MCF 10A (cell line): ENCODE measurements around the gene MEPCE. TPM values are rescaled to one million over a fixed set of nuclear protein-coding genes. Genes with fewer than 3 reads are reported as not detected.

ENCODE experiments used
- BruUV-seq: library from RNA; stranded (reverse); fragments of 400-500 nt; replicated peaks from 2 replicates; lab custom pipeline; 2021; lab: Mats Ljungman, UMichigan
- CTCF ChIA-PET: fragments of 300-600 bp; sonication (Branson Sonifier 250); formaldehyde crosslinking; extraction: SDS; loops from one replicate; lab custom pipeline; 2021; ENCODE audit warnings: antibody characterized with exemption, inconsistent platforms; lab: Yijun Ruan, JAX
- POLR2A ChIA-PET: fragments of 300-600, 350-650 bp; sonication (Branson Sonifier 250); formaldehyde crosslinking; extraction: SDS; loops from one replicate; lab custom pipeline; 2020; ENCODE audit warnings: antibody characterized with exemption, inconsistent platforms; lab: Yijun Ruan, JAX
- DNase-seq: peaks from one replicate; pipeline ENCODE4 v3.0.0-alpha.2; 2018; ENCODE audit not compliant: unreplicated experiment
- H3K27ac Mint-ChIP-seq: one replicate; pipeline ENCODE4 v1.8.0; 2022; ENCODE audit warnings: mild to moderate bottlenecking, low read depth, mixed read lengths; ENCODE audit not compliant: unreplicated experiment
- H3K27me3 Mint-ChIP-seq: one replicate; pipeline ENCODE4 v1.8.0; 2022; ENCODE audit warnings: mixed read lengths; ENCODE audit not compliant: insufficient read depth, unreplicated experiment
- H3K36me3 Mint-ChIP-seq: one replicate; pipeline ENCODE4 v1.8.0; 2022; ENCODE audit warnings: mild to moderate bottlenecking, moderate library complexity, mixed read lengths; ENCODE audit not compliant: insufficient read depth, unreplicated experiment
- H3K4me1 Mint-ChIP-seq: one replicate; pipeline ENCODE4 v1.8.0; 2022; ENCODE audit warnings: mixed read lengths; ENCODE audit not compliant: insufficient read depth, unreplicated experiment
- H3K4me3 Mint-ChIP-seq: one replicate; pipeline ENCODE4 v1.8.0; 2022; ENCODE audit warnings: mild to moderate bottlenecking, moderate library complexity, mixed read lengths; ENCODE audit not compliant: unreplicated experiment
- H3K9me3 Mint-ChIP-seq: one replicate; pipeline ENCODE4 v1.8.0; 2022; ENCODE audit warnings: mixed read lengths; ENCODE audit not compliant: unreplicated experiment
- intact Hi-C: fragments of 100-400 bp; cut with micrococcal nuclease; formaldehyde crosslinking; loops from 2 replicates; pipeline ENCODE4 v1.14.1; 2022
- total RNA-seq: library from RNA; stranded (reverse); gene quantifications from 2 replicates; pipeline ENCODE4 v1.2.3, GENCODE V29; 2022
- TF ChIP-seq, protein P1 (sequence below): fragments of 200-600 bp; IDR thresholded peaks from one replicate; pipeline ENCODE4 v1.8.0; 2022; ENCODE audit warnings: antibody characterized with exemption, mild to moderate bottlenecking; ENCODE audit not compliant: unreplicated experiment

The MEPCE gene
- total RNA-seq, 1 experiment from 2014 or later = 59.9 TPM

DNA sequence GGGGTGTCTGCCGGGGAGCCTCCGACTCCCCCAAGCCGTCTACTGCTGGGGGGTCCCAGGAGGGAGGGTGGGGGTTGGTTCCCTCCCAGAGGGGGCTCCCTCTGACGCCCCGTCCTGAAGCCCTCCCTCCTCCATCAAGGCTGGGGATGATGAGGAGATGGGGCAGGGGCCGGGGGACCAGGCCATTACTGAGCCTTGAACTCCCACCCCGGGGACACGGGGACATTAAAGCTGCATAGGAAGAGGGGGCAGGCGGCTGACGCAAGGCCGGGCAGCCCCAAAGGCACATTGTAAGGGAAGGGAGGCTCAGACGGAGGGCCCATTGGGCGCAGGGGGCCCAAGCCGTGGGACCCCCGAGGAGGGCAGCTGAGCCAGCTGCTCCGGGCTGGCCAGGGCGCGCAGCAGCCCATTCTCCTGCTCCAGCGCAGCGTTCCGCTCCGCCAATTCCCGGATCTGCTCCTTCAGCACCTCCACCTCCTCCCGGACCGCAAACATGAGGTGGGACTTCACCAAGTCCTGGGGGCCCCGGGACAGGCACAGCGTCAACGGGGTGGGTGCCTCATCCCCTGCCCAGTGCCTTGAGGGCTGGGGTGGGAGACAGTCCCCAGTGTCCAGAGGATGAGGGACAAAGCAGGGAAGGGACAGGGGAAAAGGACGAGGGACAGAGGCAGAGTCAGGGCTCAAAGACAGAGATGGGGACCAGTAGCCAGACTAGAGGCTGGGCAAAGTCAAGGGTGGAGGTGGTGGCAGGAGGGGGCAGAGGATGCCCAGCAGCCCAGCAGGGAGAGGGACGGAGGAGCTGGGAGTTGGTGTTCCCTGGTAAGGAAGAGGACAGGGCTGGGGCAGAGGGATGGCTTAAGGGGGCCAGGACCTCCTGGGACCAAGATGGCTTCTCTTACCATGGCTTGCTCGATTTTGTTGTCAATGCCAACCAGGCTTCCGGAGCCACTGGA is 37.3 kb downstream of the MEPCE start:
- intact Hi-C loops = loop anchor here (5.0 kb wide), 1 partner anchor 225 kb away; the partner anchor contains the start of gene GIGYF1
- ChIA-PET CTCF (interaction anchor here (4.2 kb wide), 1 partner anchor 91 kb away, joined by 95 read pairs; no protein-coding TSS in a partner anchor), POLR2A (no interaction called here)
- H3K36me3 Mint-ChIP-seq = no peaks in the 10 kb centered on the region
- no peak overlapping the region for H3K27ac Mint-ChIP-seq
- DNase-seq = no peak
- TF ChIP-seq, protein P1, sequence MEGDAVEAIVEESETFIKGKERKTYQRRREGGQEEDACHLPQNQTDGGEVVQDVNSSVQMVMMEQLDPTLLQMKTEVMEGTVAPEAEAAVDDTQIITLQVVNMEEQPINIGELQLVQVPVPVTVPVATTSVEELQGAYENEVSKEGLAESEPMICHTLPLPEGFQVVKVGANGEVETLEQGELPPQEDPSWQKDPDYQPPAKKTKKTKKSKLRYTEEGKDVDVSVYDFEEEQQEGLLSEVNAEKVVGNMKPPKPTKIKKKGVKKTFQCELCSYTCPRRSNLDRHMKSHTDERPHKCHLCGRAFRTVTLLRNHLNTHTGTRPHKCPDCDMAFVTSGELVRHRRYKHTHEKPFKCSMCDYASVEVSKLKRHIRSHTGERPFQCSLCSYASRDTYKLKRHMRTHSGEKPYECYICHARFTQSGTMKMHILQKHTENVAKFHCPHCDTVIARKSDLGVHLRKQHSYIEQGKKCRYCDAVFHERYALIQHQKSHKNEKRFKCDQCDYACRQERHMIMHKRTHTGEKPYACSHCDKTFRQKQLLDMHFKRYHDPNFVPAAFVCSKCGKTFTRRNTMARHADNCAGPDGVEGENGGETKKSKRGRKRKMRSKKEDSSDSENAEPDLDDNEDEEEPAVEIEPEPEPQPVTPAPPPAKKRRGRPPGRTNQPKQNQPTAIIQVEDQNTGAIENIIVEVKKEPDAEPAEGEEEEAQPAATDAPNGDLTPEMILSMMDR = no peak
- H3K4me1 Mint-ChIP-seq = no peaks in the 10 kb centered on the region
- no peaks in the 10 kb centered on the region for H3K27me3 Mint-ChIP-seq
- H3K9me3 Mint-ChIP-seq = no peaks in the 10 kb centered on the region
- BruUV-seq = no TSS peak
- H3K4me3 Mint-ChIP-seq = no peak overlapping the region

DNA sequence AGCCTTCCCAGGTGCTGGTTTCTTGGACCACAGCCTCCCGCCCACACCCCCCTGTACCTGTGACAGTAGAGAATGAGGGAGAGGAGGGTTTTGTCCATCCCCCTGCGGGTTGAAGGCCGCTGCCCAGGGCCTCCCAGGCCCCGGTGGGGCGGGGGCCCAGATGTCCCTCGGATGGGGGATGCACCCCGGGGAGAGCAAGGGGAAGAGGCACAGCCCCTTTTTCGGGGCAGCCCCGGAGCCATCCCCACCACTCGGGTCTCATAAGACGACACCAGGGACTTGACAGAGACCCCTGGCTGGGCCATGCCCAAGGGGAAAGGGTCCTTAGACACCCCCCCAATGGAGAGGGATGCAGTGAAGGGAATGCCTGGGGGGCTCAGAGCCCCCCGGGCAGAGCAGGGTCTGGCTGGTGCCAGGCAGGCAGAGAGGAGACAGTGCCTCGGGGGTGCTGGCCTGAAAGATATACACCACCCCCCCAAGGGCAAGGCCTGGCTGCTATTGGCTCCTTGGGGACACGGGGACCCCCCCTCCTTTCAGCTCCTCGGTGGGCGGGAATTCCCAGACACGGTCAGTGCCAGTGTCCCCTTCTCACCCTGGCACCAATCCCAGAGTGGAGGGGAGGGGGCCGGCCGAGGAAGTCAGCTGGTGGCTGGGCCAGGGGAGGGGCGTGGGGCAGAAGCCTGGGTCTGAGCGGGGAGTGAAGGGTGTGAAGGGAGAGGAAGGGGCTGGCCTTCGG is 38.2 kb downstream of the MEPCE start:
- Mint-ChIP-seq H3K4me3 (no peak overlapping the region), H3K9me3 (no peaks in the 10 kb centered on the region), H3K27me3 (no peaks in the 10 kb centered on the region), H3K27ac (no peak overlapping the region), H3K4me1 (no peaks in the 10 kb centered on the region), H3K36me3 (no peaks in the 10 kb centered on the region)
- BruUV-seq = no TSS peak
- intact Hi-C loops = loop anchor here (5.0 kb wide), 1 partner anchor 224 kb away; the partner anchor contains the start of gene GIGYF1
- TF ChIP-seq, protein P1 = no peak
- DNase-seq = no peak
- ChIA-PET CTCF (interaction anchor here (2.6 to 4.2 kb wide), 2 partner anchors 91 to 97 kb away, joined by 27 to 95 read pairs; no protein-coding TSS in a partner anchor), POLR2A (no interaction called here)

DNA sequence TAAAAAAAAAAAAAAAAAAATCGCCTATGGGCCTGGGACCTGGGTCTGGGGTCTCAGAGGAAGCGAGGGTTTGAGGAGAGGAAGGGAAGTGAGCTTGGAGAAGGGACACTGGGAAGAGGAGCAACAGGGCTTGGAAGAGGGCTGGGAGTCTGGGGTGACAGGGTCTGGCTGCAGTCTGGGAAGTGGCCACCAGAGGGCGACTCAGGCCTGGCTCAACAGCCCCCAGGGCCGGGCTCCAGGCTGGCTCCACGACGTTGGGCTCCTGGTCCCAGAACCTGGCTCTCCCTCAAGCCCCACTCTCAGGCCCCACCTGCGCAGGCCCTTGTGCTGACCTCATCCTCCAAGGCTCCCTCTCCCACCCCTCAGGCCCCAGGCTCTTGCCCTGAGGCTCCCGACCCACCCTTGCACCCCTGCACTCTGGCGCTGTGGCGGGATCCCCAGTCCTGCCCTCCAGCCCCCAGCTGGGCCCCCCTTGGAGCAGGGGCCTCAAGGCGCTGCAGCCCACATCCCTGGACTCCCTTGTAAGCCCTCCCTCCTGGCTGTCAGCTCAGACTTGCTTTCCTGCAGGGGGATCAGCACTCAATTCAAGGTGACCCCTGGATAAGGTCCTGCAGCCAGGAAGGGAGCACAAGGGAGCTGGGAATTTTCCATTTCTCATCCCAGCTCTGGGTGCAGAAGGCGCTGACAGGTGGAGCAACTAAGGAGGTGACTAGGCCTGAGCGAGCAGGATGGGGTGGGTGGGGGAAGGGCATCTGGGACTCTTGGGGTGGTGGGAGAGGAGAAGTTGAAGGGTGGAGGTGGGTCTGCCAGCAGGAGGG is 39.8 kb downstream of the MEPCE start:
- H3K9me3 Mint-ChIP-seq = no peaks in the 10 kb centered on the region
- ChIA-PET POLR2A (interaction anchor here (0.6 to 1.1 kb wide), 4 partner anchors 10 to 139 kb away, joined by 3 read pairs; partner anchors contain the start of gene TSC22D4), CTCF (interaction anchor here (0.6 to 4.2 kb wide), 39 partner anchors 8 to 1014 kb away, joined by 3 to 95 read pairs (median 4); partner anchors contain the start of genes FBXO24, NYAP1, POP7 and SRRT)
- BruUV-seq = no TSS peak
- no peak overlapping the region for H3K4me3 Mint-ChIP-seq
- peak; percentile 64 for DNase-seq
- peaks cover 5% of the 10 kb centered on the region for H3K4me1 Mint-ChIP-seq
- H3K27me3 Mint-ChIP-seq = no peaks in the 10 kb centered on the region
- TF ChIP-seq, protein P1 = peak; percentile 94
- H3K36me3 Mint-ChIP-seq = peaks cover 16% of the 10 kb centered on the region
- H3K27ac Mint-ChIP-seq = no peak overlapping the region
- intact Hi-C loops = loop anchor here (1.0 to 5.0 kb wide), 2 partner anchors 90 to 223 kb away; partner anchors contain the start of gene GIGYF1
